PC-9 (cell line): Measurements from ENCODE around the gene ELOVL5.

ENCODE experiments used
- EZH2 ChIP-seq: fragments of 200-600 bp; sonication (generic); IDR thresholded peaks from 2 replicates; pipeline ENCODE4 v1.8.0; 2017; ENCODE audit warnings: antibody characterized with exemption, low read depth
- TF ChIP-seq, protein P1 (sequence below): fragments of 200-600 bp; sonication (generic); conservative IDR thresholded peaks from 2 replicates; pipeline ENCODE4 v1.6.1; 2017; ENCODE audit warnings: mixed run types, antibody characterized with exemption, mild to moderate bottlenecking, moderate library complexity

DNA sequence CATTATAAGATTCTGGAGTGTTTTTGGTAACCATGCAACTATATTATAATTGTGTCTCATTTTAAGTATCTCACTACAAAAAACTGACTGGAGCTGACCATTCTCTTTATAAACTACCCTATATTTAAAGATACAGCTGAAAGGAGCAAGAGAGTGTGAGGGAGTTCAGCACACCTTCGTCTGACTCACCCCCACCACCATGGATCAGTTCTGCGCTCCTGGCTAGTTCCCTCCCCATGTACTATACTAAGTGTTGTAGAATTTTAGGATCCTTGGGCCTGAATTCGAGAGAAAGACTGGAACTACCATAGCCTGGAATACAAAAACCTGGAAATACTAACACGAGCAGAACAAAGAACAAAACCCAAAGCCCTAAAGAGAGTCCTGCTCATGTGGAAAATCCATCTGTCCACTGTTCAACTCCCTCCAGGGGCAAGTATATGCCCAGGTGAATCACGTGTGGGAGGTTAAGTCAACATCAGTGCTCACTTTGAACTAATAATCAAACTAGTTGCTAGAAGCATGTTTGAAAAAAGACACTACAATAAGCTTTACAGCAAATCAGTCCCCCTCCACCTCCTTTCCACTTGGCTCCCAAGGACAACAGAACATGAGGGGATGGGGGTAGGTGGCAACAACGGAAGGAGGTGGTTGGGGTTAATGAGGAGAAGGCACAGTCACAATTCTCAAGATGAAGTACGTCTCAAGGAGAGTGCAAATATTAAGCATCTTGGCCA, 46.8 kb downstream of the ELOVL5 start:
- TF ChIP-seq, protein P1, sequence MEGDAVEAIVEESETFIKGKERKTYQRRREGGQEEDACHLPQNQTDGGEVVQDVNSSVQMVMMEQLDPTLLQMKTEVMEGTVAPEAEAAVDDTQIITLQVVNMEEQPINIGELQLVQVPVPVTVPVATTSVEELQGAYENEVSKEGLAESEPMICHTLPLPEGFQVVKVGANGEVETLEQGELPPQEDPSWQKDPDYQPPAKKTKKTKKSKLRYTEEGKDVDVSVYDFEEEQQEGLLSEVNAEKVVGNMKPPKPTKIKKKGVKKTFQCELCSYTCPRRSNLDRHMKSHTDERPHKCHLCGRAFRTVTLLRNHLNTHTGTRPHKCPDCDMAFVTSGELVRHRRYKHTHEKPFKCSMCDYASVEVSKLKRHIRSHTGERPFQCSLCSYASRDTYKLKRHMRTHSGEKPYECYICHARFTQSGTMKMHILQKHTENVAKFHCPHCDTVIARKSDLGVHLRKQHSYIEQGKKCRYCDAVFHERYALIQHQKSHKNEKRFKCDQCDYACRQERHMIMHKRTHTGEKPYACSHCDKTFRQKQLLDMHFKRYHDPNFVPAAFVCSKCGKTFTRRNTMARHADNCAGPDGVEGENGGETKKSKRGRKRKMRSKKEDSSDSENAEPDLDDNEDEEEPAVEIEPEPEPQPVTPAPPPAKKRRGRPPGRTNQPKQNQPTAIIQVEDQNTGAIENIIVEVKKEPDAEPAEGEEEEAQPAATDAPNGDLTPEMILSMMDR: no peak
- TF ChIP-seq EZH2: no peak
